Panc1 (cell line): ENCODE measurements around the gene KATNA1.

Experiments
- CTCF ChIP-seq: fragments of 450-650 bp; IDR thresholded peaks from 2 replicates; pipeline ENCODE4 v1.5.1; 2017; ENCODE audit warnings: mild to moderate bottlenecking
- POLR2AphosphoS5 ChIP-seq: IDR thresholded peaks from 2 replicates; pipeline ENCODE4 v1.6.1; 2012; ENCODE audit warnings: mild to moderate bottlenecking, low read depth, low read length, moderate library complexity
- REST ChIP-seq, 2 experiments: IDR thresholded peaks; 2 replicates each; pipeline ENCODE4 v1.6.1; 2011 to 2012; ENCODE audit warnings: low read depth in 2 of 2, control low read depth in 1 of 2, low read length in 1 of 2, mild to moderate bottlenecking in 1 of 2, moderate library complexity in 1 of 2; ENCODE audit not compliant: insufficient read depth in 1 of 2
- TCF7L2 ChIP-seq: IDR thresholded peaks from 2 replicates; pipeline ENCODE4 v1.6.1; 2011; ENCODE audit warnings: mild to moderate bottlenecking, low read depth, low read length, inconsistent platforms

GRCh38 chr6:149600508-149600907 is 48.0 kb downstream of the KATNA1 start:
- TF ChIP-seq CTCF (no peak), POLR2AphosphoS5 (no peak), TCF7L2 (no peak), REST (IDR thresholded peaks at IDR 0.05; ENCODE audit: insufficient read depth in 1 of 2, low read depth in 2 of 2, low read length in 1 of 2) (no peak)
